Measurements from ENCODE around the gene BTN3A1.
"Not testable (repeated sequence)": the region's sequence is repeated elsewhere in the genome, so short reads cannot be mapped to it uniquely, and the experiment has no call there.

Gene BTN3A1

GRCh38 chr6:26459023-26459810 lies 57.1 kb downstream of the BTN3A1 start:
- H3K4me3 Mint-ChIP-seq: peak overlapping the region; percentile 71
- peaks cover 72% of the 10 kb centered on the region for H3K4me1 Mint-ChIP-seq
- peak overlapping the region; percentile 98 for H3K27ac Mint-ChIP-seq
- H3K27me3 Mint-ChIP-seq: no peaks in the 10 kb centered on the region
- ATAC-seq: no peak
- H3K9me3 Mint-ChIP-seq: no peaks in the 10 kb centered on the region
- H3K36me3 Mint-ChIP-seq: peaks cover 46% of the 10 kb centered on the region

GRCh38 chr6:26461353-26461752 lies 59.3 kb downstream of the BTN3A1 start:
- H3K36me3 Mint-ChIP-seq: peaks cover 65% of the 10 kb centered on the region

GRCh38 chr6:26464014-26464413 lies 61.9 kb downstream of the BTN3A1 start:
- no peak overlapping the region for H3K4me3 Mint-ChIP-seq
- peaks cover 80% of the 10 kb centered on the region for H3K36me3 Mint-ChIP-seq
- H3K27ac Mint-ChIP-seq: peak overlapping the region; percentile 31
- peaks cover 73% of the 10 kb centered on the region for H3K4me1 Mint-ChIP-seq
- H3K27me3 Mint-ChIP-seq: no peaks in the 10 kb centered on the region
- H3K9me3 Mint-ChIP-seq: no peaks in the 10 kb centered on the region
- no peak for ATAC-seq

More at GRCh38 chr6:26461353-26461752, 59.3 kb downstream of the BTN3A1 start:
- ATAC-seq, H3K27me3 Mint-ChIP-seq, H3K9me3 Mint-ChIP-seq, H3K4me3 Mint-ChIP-seq, H3K27ac Mint-ChIP-seq: not testable (repeated sequence)
- H3K4me1 Mint-ChIP-seq: peaks cover 77% of the 10 kb centered on the region

GRCh38 chr6:26464416-26465131 lies 62.5 kb downstream of the BTN3A1 start:
- Mint-ChIP-seq H3K4me3 (no peak overlapping the region), H3K36me3 (peaks cover 78% of the 10 kb centered on the region), H3K9me3 (no peaks in the 10 kb centered on the region)

More at GRCh38 chr6:26464416-26465131, 62.5 kb downstream of the BTN3A1 start:
- H3K27ac Mint-ChIP-seq: peak overlapping the region; percentile 31
- no peaks in the 10 kb centered on the region for H3K27me3 Mint-ChIP-seq
- peaks cover 70% of the 10 kb centered on the region for H3K4me1 Mint-ChIP-seq
- ATAC-seq: no peak
